Measurements from ENCODE around the gene DAPK2.

Gene DAPK2

GRCh38 chr15:64058279-64058678 lies 12.0 kb upstream of the DAPK2 start:
- no peak for DNase-seq

GRCh38 chr15:64053674-64054073 lies 7.4 kb upstream of the DAPK2 start:
- DNase-seq: peak in 1 of 56 donors; percentile 9

- no peak for DNase-seq
These were observed 6.7 kb upstream of the DAPK2 start for GRCh38 chr15:64052925-64053491.

DNA sequence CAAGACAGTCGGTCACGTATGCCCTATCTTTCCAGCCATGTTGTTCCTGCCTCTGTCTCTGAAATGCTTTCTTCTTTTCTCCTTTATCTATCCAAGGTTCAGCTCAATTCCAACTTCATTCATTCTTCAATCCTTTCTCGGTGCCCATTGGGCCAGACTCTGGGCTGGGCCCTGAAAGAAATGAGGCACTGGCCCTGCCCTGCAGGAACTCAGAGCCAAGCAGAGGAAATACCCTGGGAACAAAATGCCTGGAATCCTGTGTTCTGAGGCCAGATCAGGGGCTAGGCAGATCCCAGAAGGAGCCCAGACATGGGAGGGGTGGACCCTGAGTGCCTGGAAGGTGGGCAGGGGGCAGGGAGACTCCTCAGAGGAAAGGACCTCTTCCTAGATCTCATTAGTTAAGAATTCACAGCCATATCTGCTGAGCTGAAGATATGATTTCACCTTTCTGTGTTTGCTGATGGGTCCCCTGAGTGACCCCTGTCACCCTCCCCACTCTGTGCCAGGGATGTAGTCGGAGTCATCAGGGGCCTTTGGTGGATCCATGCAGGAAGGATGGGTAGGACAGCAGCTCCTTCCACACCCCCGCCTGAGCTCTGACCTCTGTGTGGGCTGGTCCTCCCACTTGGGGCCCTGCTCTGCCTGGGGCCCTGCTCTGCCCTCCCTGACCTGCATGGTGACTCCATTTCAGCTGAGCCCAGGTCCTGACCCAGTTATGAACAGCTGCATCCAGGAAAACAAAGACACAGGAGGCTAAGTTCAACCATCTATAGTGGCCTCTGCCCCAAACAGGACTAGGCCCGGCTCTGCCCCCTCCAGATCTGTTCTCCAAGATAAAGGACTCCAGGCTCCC lies 5.3 kb upstream of the DAPK2 start:
- no peak for DNase-seq

GRCh38 chr15:64051093-64051402 lies 4.8 kb upstream of the DAPK2 start:
- DNase-seq: no peak

DNA sequence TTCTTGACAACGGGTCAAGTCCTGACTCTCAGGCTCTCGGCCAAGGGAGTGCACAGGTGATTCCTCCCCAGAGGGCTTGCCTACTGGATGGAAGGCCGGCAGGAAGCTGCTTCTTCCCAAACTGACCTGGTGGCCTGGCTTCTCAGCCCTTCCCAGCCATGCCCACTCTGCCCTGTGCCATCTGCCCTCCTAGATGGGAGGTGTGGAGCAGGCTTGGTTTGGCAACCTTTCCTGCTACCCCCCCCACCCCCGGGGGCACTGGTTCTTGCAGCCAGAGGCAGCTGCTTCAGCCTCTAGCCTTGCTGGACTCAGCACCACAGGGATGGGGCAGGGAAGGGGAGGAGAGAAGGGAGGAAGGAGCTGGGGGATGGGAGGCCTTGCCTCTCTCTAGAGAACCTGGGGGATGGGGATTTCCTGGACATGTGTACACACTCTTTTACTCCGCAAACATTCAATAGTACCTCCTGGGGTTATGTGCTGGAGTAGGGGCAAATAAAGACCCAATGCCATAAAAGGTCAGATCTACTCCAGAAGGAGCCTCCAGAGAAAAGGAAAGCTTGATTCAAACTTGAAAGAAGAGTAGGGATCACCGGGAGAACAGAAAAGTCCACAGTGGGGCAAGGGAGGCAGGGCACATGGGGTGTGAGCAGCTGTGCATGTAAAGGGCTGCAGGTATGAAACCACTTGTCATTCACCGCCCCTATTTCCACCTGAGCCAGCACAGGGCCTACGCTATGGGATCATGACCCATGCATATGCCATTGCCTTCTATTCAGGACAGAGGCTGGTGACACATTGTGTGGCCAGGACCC lies 4.2 kb upstream of the DAPK2 start:
- no peak for DNase-seq

DNA sequence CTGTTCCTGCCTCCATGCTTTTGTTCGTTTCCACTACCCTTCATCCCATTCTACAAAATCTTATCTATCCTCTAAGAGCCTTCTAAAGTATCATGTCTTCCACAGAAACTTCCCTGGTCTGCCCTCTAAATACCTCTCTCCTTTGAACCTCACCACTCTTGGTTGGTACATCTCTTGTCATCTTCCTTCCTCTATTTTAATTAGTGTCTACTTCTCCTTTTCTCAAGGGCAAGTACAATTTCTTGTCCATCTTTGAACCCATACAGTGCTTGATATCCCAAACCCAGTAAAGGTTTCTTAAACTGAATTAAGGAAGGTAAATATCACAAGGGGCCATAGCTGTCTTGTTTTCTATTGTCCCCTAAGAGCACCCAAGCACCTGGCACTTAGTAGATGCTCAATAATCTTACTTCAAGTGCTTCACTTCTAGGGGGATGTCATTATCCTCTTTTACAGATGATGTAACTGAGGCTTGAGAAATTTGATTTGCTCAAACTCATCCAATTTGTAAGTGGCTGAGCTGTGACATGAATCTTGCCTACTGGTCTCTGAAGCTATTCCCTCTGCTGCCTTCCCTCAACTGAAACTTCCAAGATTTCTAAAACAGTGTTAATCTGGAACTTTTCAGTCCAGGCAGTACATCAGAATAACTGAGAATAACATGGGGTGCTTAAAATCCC lies 2.6 kb upstream of the DAPK2 start:
- DNase-seq: no peak

DNA sequence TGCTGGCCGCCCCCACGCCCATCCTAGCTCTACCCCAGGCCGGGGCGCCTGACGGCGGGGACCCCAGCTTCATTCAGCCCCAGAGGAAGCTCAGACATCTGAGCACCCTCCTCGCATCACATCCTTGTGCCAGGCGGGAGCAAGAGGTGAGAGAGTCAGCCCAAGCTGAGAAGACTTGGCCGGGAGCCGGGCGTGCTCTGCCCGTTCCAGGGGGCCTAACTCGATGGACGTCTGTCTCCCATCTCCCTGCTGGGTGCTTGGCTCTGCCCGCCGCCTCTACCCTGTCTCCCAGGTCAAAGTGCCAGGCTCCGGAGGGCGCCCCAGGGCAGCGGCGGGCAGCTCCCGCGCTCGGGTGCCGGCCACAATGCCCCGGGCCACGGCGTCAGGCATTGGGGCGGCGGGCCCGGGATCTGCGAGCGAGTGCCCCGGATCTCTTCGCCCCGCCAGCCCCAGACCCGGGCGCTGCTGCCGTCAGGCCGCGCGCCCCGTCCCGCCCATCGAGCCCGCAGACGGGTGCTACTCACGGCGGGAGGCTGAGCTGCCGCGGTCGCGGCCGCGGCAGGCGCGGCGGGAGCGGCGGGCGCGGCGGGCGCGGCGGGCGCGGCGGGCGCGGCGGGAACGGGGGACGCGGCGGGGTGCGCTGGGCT lies 388 bp downstream of the DAPK2 start:
- DNase-seq: peak in 17 of 56 donors; percentile 9 to 63 (median 36)

GRCh38 chr15:64045101-64045435 lies 1.2 kb downstream of the DAPK2 start:
- DNase-seq: peak in 1 of 56 donors; percentile 29

- DNase-seq: peak in 1 of 56 donors; percentile 29
These were observed 1.8 kb downstream of the DAPK2 start for GRCh38 chr15:64044300-64045100.

DNA sequence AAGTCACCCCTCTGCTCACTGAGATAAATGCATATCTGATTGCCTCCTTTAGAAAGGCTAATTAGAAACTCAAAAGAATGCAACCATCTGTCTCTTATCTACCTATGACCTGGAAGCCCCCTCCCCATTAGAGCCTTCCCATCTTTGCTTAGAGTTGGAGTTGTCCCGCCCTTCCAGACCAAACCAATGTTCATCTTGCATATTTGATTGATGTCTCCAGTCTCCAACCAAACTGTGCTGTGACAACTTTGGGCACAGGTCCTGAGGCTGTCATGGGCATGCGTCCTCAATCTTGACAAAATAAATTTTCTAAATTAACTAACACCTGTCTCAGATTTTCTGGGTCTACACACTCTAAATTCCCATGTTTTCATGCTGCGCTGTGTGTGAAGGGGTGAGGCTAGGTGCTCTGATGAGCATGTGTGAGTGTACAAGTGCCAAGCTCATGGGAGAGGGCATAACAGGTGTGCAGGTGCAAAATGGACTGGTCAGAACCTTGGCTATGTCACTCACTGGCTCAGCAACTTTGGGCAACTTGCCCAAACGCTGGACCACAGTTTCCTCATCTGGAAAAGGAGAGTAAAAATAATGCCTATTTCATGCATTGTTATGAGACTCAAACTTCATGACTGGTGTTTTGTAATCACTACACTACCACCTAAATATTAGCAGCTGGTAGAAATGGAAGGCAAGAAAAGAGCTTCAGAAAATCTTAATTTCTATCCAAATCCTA lies 7.2 kb downstream of the DAPK2 start:
- DNase-seq: no peak

- DNase-seq: no peak
These were observed 8.3 kb downstream of the DAPK2 start for GRCh38 chr15:64037966-64038365.

DNA sequence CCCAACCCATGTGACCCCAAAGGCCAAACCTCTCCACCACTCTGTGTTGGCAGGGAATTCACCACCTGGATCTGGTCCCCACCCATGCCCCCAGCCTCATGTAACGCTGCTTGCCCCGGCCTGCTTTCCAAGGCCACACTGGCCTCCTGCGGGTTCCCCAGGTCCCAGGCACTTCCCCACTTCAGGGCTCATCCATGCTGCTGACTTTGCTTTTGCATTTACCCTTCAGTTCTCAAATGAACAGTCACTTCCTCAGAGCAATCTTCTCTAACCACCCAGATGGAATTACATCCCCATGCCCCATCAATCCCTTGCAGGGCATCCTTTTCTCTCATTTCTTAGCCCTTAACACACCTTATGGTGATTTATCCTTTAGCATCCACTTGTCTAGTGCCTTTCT lies 9.2 kb downstream of the DAPK2 start:
- DNase-seq: no peak

DNA sequence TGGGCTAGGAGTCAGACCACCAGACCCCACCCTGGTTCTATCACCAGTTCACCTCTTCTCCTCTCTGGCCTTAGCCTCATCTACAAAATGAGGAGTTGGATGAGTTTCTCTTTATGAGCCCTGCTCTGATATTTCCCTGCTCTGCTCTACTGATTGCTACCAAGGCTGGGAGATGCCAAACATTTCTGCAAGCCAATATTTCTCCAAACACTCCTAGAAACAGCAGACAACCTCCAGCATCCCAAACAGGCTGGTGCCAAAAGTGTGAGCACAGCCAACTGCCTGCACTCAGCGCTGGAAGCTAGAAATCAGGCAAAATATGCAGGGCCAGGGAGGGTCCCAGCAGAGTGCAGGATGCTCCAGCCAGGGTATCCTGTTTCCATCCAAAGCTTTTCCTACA lies 10.8 kb downstream of the DAPK2 start:
- no peak for DNase-seq

DNA sequence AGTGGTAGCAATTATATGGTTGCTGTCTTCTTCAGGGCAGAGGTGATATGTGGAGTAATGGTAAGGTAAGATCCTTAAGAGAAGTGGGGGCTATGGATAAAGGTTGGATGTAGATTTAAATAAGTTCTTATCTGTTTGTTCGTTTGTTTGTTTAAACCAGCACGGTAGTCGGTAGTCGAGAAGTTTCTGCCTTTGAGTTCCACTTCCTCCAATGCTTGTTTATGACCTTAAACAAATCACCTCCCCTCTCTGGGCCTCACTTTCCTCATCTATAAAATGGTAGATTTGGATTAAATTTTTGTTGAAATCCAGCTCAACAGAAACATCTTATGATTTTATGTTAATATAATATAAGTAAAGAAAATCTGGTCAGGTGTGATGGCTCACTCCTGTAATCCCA lies 11.8 kb downstream of the DAPK2 start:
- no peak for DNase-seq

- no peak for DNase-seq
These were observed 14.0 kb downstream of the DAPK2 start for GRCh38 chr15:64032329-64032728.

- DNase-seq: no peak
These were observed 16.2 kb downstream of the DAPK2 start for GRCh38 chr15:64030123-64030522.

GRCh38 chr15:64029633-64030032 lies 16.7 kb downstream of the DAPK2 start:
- DNase-seq: no peak

DNA sequence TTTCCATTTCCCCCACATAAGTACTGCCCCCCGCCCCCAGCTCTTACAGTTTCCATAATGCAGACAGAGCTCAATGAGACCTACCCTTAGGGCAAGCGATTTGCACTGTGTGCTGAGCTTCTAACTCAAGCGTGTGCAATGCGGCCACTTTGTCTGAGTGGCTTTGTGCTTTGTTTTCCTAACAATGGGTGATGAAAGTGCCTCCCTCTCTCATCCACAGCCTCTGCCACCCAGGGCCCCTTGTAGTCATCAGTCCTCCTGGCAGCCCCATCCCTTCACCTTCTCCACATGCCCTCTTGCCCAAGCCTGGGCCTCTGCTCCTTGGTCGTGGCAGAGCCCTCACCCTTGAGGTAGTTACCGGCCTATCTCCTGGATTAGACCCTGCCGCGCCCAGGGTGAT lies 17.2 kb downstream of the DAPK2 start:
- DNase-seq: peak in 49 of 56 donors; percentile 18 to 89 (median 69)

DNA sequence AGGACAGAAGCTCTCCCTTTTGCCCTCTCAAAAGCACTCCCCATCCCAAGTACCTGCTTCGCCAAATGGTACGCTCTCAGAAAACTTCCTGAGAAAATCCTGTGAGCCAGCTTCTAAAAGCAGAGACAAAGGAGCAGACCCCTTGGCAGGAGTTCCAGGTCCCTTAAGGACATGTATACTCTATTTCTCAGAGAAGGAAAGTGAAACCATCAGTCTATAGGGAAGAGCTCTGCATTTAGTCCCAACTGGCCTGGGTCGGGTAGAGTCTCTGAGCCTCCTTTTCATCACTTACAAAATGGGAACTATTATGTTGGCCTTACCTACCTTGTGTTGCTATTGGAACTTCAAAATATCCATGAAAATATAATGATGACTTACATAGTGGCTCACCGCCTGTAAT lies 19.7 kb downstream of the DAPK2 start:
- DNase-seq: no peak
